Lower leg skin (tissue), 4 donors: ENCODE data around the gene ATG7. TPM values are rescaled to one million over a fixed set of nuclear protein-coding genes. Genes with fewer than 3 reads are reported as not detected.

Experiments used
- DNase-seq, 2 donors: peaks; one replicate each; pipeline ENCODE4 v3.0.0-alpha.2; 2019; ENCODE audit warnings: low spot score in 2 of 2
- H3K4me3 ChIP-seq: fragments of 200-600 bp; sonication (generic); 2 replicates; pipeline ENCODE4 v1.5.1; 2017; ENCODE audit warnings: mild to moderate bottlenecking, low read depth; ENCODE audit not compliant: poor library complexity, severe bottlenecking
- POLR2A ChIP-seq, 2 donors: fragments of 450-650 bp; IDR thresholded peaks; one replicate each; pipeline ENCODE4 v1.6.1; 2016 to 2017; ENCODE audit warnings: antibody characterized with exemption in 2 of 2, mild to moderate bottlenecking in 1 of 2, moderate library complexity in 1 of 2
- WGBS, 2 donors: methylation state at CpG; one replicate each; pipeline ENCODE4 v1.1.5; 2018; 5-methylcytosine and 5-hydroxymethylcytosine counted together
- intact Hi-C: fragments of 100-400 bp; cut with DNase I; formaldehyde crosslinking; loops from one replicate; pipeline ENCODE4 v1.15.0; 2023; ENCODE audit warnings: low total_unique reads
- total RNA-seq, 4 donors: library from RNA; depleted of rRNA; stranded (reverse); fragments of >200 nt; gene quantifications; one replicate each; pipeline ENCODE4 v1.1.0, GENCODE V29; 2016
- TF ChIP-seq, protein P1 (sequence below), 3 donors: fragments of 450-650 bp; IDR thresholded peaks; one replicate each; pipeline ENCODE4 v1.5.1; 2016; ENCODE audit warnings: antibody characterized with exemption in 3 of 3, mild to moderate bottlenecking in 3 of 3, moderate library complexity in 2 of 3

The ATG7 gene
- total RNA-seq, 4 donors from 2014 or later: 38.8 to 110 (median 53.2) TPM

DNA sequence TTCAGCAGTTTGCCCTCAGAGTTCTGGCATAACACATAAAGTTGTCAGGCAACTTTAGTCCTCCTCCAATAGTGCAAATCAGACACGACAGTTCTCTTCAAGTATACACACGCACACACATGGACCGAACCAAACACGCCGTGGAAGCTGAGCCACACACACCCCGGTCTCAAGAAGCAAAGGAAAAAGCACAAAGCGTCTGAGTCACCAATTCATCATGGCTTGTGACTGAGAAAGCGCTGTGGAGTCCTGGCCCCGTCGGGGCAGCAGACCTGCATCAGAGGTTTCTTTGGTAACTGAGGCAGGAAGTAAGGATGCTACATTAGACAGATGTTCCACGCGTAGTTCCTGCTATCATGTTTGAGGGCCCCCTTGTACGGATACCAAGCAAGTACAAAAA, 285.8 kb downstream of the ATG7 start:
- intact Hi-C loops: no loop called here
- WGBS, 2 donors: 39 to 40% methylated on average over 13 of the region's 13 CpGs
- TF ChIP-seq, protein P1, sequence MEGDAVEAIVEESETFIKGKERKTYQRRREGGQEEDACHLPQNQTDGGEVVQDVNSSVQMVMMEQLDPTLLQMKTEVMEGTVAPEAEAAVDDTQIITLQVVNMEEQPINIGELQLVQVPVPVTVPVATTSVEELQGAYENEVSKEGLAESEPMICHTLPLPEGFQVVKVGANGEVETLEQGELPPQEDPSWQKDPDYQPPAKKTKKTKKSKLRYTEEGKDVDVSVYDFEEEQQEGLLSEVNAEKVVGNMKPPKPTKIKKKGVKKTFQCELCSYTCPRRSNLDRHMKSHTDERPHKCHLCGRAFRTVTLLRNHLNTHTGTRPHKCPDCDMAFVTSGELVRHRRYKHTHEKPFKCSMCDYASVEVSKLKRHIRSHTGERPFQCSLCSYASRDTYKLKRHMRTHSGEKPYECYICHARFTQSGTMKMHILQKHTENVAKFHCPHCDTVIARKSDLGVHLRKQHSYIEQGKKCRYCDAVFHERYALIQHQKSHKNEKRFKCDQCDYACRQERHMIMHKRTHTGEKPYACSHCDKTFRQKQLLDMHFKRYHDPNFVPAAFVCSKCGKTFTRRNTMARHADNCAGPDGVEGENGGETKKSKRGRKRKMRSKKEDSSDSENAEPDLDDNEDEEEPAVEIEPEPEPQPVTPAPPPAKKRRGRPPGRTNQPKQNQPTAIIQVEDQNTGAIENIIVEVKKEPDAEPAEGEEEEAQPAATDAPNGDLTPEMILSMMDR (IDR thresholded peaks at IDR 0.05): no peak
- no peak for TF ChIP-seq POLR2A (IDR thresholded peaks at IDR 0.05)
- no peak overlapping the region for H3K4me3 ChIP-seq
- DNase-seq: no peak

DNA sequence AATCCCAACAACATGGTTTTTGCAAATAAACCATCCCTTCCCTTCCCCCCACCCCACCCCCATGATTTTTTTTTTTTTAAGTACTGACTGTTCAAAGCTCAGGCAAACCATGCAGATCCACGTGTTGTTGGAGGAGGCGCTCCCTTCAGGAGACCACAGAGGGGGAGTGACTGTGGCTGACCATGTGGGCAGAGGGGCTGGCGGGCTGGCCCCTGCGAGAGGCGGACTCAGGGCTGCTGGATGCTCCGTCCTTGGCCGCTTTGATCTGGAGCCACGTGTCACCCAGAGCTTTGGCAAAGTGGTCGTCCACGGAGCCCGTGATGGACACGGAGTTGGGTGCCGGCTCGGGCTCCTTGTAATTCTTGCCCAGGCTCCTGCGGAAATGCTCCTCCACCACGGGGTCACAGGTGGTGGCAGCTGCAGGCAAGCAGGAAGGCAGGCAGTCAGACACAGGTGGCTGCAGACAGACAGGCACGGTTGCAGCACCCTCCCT, 286.3 kb downstream of the ATG7 start:
- DNase-seq: no peak
- no peak overlapping the region for H3K4me3 ChIP-seq
- TF ChIP-seq, protein P1 (IDR thresholded peaks at IDR 0.05): no peak
- TF ChIP-seq POLR2A (IDR thresholded peaks at IDR 0.05): no peak
- intact Hi-C loops: no loop called here
- 80 to 83% methylated on average over 15 to 16 of the region's 17 CpGs for WGBS, 2 donors

DNA sequence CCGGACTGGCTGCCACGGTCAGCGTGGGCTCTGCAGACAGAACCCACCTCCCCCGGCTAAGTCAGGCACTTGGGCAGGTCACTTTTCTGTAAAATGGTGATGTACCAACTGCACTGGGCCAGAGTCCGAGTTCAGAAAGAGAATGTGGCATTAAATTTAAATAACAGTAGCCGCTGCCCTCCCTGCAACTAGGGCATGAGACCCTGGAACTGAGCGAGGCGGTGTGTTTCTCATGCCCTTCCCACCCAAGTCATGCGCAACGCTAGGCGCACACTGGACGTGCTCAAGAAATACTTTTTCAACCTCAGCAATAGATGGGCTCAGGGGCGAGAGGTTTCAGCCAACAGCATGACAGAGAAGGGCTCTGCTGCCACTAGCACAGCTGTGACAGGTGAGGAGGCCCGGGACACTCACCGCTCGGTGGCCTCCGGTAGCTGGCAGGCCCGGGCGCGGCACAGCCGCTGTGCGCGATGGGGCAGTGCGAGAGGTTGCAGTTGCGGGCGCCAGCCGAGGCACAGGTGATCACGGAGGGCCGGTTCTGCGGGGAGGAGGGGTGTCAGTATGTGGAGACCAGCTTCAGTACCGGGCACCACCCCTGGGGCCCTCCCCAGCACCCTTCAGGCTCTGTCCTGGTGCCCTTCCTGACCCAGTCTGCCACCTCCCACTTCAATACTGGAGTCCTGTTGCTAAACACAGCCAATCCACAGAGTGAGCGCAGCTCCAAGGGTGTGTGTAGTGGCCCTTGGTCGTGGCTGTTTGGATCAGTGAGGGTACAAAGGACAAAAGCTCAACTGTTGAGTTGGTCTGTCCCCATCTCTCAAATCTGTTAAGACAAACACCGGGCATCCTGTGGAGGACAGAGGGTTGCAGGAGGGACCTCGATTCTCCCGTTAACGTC, 287.0 kb downstream of the ATG7 start:
- intact Hi-C loops: no loop called here
- TF ChIP-seq, protein P1 (IDR thresholded peaks at IDR 0.05): no peak
- TF ChIP-seq POLR2A (IDR thresholded peaks at IDR 0.05): no peak
- WGBS, 2 donors: 83 to 85% methylated on average over 32 to 35 of the region's 37 CpGs
- no peak overlapping the region for H3K4me3 ChIP-seq
- DNase-seq: no peak

DNA sequence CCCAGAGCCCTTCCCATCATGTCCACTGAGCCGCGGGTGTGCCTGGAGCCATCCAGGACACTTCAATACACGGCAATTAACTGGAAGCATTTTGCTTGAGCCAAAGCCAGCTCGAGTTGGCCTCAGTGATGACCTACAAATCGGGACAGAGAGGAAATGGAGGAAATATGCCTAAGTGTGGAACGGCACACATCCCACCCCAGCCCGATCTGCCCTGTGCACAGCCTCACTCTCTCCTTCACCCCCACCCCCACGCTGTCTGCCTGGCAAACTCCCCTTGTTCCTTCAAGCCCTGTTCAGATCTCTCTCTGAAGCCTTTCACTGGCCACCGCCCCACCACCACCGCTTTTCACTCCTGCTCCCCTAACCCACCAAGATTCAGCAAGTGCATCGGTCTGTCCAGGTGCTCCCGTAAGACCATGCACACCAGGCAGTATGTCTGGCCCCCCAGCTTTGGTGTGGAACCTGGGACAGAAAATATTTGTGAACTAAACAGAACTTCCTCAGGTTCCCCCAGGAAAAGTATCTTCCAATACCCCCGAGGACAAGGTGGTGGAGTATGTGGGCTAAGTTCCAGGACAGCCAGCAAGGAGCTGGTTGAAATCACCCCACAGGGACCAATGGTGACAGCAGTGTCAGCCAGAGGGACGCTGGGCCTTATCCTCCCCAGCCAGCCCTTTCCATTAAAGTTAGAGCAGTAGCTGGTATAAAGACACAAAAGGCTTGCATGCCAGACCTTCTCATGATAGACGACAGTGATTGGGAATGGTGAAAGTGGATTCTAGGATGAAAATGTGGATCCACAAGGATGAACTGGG, 287.8 kb downstream of the ATG7 start:
- intact Hi-C loops: no loop called here
- H3K4me3 ChIP-seq: no peak overlapping the region
- WGBS, 2 donors: 65 to 69% methylated on average over 15 of the region's 15 CpGs
- no peak for TF ChIP-seq POLR2A (IDR thresholded peaks at IDR 0.05)
- TF ChIP-seq, protein P1 (IDR thresholded peaks at IDR 0.05): no peak
- no peak for DNase-seq

DNA sequence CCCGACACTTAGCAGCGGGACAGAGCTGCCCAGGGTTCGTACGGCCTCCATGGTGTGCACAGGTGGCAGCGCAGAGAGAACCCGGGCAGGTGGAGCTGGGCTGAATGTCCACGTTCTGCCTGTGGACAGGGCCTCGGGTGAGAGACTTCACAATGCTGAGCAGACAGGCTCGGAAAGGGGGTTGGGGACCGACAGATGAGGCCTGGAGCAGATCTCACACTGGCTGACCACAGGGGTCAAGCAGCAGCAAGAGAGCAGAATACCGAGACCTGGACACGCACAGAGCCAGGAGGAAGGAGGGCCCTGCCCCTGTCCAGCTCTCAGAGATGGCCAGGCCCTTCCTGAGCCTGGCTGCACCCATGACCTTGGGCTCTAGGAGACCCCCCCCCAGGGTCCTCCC, 288.5 kb downstream of the ATG7 start:
- 87 to 89% methylated on average over 12 of the region's 12 CpGs for WGBS, 2 donors
- intact Hi-C loops: no loop called here
- DNase-seq: no peak
- no peak overlapping the region for H3K4me3 ChIP-seq
- TF ChIP-seq, protein P1 (IDR thresholded peaks at IDR 0.05): no peak
- no peak for TF ChIP-seq POLR2A (IDR thresholded peaks at IDR 0.05)
